Measurements from ENCODE around the gene CA14.
"Not testable (repeated sequence)": the region's sequence is repeated elsewhere in the genome, so short reads cannot be mapped to it uniquely, and the experiment has no call there.

The CA14 gene

DNA sequence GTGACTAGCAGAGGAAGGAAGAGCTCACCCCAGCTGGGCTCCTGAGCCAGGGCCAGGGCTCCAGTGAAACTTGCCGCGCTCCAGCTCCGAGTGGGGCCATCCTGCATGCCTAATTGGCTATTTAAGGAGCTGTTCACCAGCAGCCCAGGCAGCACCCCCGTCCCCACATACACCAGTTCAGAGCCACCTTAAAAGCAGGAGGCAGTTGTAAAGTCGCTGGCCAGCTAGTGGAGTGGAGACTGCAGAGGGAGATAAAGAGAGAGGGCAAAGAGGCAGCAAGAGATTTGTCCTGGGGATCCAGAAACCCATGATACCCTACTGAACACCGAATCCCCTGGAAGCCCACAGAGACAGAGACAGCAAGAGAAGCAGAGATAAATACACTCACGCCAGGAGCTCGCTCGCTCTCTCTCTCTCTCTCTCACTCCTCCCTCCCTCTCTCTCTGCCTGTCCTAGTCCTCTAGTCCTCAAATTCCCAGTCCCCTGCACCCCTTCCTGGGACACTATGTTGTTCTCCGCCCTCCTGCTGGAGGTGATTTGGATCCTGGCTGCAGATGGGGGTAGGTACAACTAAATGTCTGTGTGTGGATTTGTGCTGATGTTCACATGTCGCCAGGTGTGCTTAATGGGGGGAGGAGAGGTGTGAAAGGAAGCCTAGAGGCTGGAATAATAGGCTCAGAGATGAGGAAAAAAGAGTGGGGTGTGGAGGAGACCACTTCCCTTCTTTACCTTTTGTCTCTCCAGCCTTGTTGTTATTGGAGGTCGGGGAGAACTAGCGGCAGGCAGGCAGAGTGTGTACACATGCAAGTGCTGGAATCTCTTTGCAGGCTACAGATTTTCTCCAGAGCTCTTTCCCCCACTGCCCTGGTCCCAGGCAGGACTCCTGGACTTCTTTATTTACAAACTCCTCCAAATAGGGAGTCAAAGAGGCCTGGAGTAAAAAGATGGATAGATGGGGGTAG lies at the start of gene CA14:
Gene CA14 (plus strand): TSS at position 151 of the 962 bp plus-strand sequence. CDS start 355 bp downstream, at position 506.
- peak; percentile 45 for DNase-seq

DNA sequence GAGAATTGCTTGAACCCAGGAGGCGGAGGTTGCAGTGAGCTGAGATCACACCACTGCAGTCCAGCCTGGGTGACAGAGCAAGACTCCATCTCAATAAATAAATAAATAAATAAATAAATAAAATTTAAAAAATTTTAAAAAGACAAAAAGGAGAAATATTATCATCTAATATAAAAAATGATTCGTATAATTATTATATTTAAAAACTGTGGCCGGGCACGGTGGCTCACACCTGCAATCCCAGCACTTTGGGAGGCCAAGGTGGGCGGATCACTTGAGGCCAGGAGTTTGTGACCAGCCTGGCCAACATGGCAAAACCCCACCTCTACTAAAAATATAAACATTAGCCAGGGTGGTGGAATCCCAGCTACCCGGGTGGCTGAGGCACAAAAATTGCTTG lies 49.1 kb upstream of the CA14 start:
- not testable (repeated sequence) for DNase-seq

DNA sequence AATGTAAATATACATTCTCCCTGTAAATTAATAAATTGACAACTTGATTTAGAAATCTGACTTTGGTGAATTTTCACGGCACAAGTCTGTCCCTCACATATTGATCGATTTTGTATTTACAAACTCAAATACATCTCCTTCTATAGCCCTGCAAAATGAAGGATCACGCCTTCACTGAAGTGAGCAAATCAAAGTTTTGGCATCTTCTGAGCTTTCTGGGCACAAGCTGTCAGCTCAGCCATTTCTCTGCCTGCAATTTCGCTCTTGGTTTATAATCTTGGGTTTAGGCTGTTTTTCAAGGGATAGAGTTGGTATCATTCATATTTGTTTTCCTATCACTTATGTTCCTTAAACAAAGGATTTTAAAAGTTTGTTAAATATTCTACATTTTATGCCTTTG lies 47.5 kb upstream of the CA14 start:
- DNase-seq, result no peak

DNA sequence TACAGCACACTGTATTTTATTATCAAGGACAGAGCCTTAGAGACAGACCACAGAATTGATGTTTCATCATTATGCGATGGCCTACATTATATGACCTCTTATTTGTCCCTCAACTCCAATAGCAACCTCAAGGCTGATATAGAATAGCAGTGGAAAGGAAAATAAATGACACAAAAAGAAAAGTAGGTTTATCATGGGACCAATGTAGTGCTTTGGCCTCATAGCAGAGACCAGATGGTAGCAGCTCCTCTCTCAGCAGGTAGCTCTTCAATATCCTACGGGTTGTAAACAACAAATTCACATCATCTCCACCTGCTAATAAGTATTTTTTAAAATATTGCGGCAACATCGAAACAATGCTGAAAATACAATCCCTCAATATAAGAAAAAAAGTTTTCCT lies 46.9 kb upstream of the CA14 start:
- DNase-seq, result no peak

DNA sequence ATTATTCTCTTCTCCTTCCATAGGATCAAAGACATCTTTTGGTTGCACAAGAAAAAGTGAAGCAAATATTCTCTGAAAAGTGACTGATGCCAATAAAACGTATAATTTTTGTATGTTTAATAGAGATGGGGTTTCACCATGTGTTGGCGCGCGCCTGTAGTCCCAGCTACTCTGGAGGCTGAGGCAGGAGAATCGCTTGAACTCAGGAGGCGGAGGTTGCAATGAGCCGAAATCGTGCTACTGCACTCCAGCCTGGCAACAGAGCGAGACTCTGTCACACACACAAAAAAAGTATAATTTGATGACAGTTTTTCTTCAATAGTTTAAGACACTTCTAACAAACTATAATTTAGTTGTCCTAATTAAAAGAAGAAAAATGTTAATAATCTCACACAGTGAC lies 45.5 kb upstream of the CA14 start:
- no peak for DNase-seq

DNA sequence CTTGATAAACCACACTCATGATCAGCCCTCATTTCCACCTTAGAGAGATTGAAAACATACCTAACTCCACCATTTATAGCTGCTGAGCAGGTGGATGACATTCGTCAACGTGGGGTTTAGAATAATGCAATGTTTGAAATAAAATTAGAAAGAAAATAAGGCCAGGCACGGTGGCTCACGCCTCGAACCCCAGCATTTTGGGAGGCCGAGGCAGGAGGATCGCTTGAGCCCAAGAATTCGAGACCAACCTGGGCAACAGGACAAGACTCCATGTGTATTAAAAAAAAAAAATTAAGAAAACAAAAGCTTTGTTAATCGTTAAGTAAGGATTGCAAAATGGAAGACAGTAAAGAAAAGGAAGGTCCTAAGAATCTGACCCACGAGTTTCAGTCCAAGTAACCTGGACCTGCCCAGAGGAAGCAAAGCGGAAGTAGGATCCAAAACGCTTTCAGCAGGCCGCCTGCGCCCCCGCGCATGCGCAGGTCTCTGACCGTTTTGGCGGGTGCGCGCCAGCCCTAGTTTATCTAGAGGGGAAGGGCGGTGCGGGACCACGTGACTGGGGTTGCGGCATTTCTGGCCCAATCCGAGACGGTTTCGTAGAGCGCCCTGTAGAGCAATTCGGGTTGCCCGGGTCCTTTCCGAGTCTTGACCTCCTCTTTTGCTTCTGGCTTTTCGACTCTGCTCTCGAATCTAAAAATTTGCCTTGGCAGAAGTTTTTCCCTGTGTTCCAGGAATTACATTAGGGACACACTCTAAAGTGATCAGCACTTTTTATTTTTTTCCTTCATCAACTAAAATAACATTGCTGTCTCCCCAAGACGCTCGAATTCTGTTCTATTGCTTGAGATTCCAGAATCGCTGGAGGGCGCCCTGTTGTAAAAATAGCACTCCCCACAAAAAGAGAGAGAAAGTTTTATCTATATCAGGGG lies 44.1 kb upstream of the CA14 start:
- peak; percentile 93 for DNase-seq

DNA sequence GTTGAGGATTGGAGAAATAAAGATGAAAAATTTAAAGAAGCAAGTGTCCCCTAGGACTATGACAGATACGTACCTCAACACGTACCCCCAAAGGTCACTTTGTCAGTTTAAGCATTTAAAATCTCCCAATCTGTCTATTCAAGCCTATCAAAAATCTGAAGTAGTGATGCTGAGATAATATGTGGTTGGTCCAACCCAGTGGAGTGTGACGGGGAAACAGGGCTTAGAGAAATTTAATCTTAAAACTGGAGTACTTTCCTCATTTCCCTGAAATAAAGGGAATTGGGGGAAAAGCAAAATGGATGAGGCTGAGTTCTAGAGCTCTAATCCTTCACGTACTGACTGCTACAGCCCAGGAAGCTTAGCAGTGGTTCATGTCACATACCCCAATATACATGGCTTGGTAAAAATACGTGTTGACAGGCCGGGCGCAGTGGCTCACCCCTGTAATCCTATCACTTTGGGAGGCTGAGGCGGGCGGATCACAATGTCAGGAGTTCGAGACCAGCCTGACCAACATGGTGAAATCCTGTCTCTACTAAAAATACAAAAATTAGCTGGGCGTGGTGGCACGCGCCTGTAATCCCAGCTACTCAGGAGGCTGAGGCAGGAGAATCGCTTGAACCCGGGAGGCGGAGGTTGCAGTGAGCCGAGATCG lies 43.3 kb upstream of the CA14 start:
- DNase-seq, result not testable (repeated sequence)

DNA sequence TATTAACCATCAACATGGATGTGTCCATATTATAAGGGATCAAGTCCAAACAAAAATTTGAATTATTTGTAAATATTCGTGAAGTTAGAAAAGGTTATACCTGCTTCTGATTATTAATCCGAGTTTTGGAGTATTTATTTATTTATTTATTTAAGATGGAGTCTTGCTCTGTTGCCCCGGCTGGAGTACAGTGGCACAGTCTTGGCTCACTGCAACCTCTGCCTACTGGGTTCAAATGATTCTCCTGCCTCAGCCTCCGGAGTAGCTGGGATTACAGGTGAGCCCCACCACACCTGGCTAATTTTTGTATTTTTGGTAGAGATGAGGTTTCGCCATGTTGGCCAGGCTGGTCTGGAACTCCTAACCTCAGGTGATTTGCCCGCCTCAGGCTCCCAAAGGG lies 41.7 kb upstream of the CA14 start:
- DNase-seq, result not testable (repeated sequence)

DNA sequence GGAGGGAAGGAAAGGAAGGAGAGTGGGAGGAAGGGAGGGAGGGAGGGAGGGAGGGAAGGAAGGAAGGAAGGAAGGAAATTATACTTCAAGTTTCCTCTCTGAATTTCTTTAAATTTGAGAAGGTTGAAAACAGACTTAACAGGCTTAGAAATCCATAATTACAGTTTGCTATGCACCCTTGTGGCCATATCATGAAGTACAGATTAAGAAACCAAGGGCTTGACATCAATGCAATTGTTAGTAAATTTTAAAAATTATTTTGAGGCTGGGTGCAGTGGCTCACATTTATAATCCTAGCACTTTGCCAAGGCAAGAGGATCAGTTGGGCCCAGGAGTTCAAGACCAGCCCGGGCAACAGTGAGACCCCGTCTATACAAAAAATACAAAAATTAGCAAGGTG lies 36.0 kb upstream of the CA14 start:
- DNase-seq, result no peak

DNA sequence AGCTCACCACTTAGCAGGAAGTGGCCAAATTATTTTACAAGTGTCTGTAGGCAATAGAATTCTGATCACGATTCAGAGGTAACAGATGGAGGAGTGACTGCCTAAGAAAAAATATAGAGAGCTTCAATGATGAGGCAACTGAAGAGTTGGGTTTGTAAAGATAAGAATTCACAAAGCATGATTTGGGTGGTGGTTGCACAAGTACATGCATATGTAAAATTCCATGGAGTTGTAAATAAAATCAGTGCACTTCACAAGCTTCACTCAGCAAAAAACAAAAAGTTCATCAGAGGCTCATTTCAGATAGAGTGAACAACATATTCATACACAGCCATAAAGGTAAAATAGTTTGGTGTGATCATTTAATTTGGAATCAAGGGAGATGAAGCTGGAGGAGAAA lies 32.6 kb upstream of the CA14 start:
- no peak for DNase-seq

DNA sequence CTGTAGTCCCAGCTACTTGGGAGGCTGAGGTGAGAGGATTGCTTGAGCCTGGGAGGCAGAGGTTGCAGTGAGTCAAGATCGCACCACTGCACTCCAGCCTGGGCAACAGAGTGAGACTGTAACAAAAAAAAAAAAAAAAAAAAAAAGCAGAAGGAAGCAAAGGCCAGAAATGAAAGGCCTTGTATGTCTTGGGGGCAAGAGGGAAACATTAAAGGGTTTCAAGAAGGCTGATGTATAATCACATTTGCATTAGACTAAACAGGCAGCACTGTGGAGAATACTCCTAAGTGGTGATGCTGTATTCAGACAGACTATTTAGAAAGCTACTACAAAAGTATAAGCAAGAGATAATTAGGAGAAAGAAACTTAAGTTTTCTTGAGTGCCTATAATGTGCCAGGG lies 32.0 kb upstream of the CA14 start:
- no peak for DNase-seq

DNA sequence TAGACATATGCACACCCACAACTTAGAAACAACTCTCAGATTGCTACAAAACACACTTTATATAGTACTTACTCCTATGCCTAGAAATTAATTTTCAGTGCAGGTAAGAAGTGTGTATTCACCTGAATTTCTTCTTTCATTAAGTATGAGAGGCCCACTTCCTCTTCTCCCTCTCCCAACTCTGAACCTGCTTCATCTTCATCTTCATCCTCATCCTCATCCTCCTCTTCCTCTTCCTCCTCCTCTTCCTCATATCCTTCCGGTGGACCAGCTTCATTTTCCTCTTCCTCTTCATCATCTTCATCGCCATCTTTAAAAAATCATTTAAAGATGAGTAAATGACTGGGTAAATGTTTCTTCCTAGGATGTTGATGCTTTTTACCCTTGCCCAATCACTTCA lies 31.1 kb upstream of the CA14 start:
- DNase-seq, result no peak

DNA sequence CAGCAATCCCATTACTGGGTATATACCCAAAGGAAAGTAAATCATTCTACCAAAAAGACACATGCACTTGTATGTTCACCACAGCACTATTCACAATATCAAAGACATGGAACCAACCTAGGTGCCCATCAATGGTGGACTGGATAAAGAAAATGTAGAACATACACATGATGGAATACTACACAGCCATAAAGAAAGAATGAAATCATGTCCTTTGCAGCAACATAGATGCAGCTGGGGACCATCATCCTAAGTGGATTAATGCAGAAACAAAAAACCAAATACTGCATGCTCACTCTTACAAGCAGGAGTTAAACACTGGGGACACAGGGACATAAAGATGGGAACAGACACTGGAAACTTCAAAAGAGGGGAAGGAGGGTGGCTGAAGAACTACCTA lies 30.3 kb upstream of the CA14 start:
- DNase-seq, result no peak

DNA sequence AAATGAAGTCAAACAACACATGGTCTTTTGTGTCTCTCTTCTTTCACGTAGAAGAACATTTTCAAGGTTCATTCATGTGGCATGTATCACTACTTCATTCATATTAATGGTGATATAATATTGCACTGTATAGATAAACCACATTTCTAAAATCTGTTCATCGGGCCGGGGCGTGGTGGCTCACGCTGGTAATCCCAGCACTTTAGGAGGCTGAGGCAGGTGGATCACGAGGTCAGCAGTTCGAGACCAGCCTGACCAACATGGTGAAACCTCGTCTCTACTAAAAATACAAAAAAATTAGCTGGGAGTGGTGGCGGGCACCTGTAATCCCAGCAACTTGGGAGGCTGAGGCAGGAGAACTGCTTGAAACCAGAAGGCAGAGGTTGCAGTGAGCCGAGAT lies 29.3 kb upstream of the CA14 start:
- not testable (repeated sequence) for DNase-seq

DNA sequence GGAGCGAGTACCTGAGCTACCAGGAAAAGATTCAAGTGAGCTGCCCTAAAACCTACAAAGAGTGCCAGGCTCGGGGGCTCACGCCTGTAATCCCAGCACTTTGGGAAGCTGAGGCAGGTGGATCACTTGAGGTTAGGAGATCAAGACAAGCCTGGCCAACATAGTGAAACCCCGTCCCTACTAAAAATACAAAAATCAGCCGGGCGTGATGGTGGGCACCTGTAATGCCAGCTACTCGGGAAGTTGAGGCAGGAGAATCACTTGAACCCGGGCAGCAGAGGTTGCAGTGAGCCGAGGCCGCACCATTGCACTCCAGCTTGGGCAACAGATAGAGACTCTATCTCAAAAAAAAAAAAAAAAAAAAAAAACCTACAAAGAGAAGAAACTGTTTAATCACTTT lies 24.7 kb upstream of the CA14 start:
- DNase-seq, result not testable (repeated sequence)

DNA sequence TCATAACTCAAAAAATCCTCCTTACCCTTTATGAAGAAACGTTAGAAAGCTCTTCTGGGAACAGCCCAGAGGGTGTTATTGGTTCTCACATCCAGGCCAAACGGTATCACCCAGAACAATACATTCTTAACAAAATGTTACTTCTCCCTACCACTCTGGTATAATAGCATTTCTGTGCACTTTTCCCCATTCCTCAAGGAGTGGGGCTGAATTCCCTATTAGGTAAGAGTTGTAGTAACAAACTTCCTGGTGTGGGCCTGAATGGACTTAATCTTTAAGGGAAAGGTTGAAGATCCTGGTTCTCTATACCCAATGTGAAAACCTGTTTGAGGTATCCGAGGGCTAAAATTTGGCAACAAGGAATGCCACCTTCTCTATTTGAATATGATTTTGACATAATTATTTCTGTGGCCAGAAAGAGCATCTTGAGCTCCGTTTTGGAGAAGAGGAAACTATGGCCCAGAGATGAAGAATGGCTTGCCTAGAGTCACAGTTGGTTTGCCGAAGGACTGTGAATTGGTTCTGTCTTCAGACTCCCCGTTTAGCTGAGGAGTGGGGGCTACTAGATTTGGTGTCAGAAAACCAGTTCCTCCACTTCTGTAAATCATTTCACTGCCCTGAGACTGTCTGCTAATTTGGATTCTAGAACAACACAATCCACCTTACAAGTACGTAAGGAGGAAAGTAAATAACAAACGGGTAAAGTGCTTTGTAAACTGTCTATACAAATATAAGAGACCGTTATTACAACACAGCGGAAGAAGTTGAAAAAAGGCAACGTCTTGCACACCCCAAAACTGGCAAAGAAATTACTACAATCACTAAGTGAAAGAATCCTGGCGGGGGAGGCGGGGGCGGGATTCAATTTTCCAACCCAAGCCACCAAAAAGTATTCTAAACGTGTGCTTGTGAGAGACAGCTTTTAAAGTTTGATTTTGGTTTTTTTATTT lies 23.9 kb upstream of the CA14 start:
- DNase-seq, result peak; percentile 52

DNA sequence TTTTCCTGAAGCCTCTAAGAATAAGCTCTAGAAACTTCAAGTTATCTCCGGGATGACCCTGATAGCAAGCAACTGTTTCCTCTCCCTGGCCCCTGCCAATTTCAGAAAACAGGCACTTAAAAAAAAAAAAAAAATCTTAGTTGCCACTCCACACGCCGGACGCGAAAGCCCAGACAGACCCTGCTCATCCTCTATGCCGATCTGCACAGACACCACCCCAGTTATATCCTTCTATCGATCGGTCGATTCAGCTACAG lies 23.3 kb upstream of the CA14 start:
- DNase-seq, result no peak

DNA sequence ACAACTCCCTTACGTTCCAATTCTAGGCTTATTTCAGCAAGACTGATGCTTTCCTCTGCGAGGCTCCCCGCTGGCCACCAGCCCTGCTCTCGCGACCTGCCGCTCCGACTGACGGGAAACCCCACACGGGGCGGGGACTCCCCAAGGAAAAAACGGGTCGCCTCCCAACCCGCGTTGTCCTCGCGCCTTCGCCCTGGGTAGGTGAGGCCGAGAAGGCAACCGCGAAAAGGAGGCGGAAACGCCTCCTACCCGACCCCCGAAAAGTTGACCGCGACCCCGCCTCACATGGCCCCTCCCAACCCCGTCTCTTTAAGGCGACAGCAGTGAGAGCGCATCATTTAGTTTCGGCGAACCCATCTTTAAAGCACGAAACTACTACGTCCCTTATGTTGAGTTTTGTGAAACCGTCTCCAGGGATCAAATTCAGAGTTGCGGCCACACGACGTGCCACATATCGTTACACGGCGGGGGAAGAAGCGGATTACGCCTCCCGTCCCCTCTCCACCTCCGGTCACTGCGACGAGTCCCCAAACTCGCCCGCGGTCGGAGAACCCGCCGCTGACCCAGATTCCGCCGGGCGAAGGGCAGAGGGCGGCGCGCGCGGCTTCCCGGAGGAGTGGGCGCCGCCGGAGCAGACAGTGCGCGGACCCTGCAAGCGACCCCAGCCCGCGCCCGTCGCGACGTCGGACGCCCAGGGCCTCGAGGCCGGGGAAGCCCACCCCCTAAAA lies 22.8 kb upstream of the CA14 start:
- peak; percentile 87 for DNase-seq

DNA sequence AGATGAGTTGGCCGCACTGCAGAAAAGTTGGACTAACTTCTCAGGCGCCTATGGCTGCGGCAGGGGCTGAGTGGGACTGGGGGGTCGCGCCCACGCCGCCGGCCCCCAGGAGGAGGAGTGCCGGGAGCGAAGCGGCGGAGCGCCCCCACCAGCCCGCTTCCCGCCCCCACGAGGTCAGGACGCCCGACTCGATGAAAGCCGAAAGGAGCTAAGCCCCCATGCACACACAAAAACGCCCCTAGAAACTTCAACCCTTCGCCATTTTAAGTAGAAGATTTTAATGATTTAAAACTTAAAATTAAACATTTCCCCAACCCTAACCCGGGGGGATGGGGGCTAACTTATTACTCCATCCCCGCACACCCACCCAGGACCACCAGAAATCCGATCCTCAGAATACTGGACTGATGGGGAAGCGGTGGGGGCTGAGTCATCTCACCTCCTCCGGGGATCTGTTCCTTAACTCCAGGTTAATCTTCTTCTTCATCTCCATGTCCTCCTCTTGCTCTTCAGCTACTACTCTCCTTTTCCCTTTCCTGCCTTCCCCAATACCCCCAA lies 22.2 kb upstream of the CA14 start:
- no peak for DNase-seq

DNA sequence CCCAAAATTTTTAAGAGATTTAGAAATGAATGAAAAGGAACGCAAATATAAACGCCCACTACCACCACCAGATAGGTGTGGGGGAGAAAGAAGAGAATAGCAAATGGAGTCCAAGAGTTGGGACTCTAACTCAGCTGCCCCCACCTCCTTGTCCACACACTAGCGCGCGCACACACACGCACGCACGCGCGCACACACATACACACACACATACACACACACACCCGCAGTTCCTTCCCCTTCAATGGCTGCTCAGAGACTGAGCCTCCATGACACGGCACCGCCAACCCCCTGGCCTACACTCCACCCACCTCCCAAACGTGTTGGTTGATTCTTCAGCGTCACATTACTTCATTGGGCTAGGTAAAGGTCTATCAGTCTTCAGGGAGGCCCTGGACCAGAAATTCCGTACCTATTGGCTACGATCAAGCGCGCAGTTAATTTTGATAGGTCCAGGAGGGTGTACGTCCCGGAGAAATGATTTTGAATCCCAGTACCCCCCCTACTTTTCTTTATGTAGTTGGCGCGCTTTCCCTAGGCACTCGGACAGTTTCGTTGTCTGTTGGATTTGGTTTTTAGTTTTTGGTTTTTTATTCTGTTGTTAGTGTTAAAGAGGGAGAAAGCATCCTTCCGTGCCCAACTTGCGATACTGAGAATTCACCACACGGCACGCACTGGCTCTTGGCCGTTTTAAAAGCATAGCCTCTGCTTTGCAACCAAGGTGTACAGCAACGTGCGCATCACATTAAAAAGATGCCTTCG lies 21.5 kb upstream of the CA14 start, which contains the start of gene ANP32E:
Gene ANP32E (minus strand): TSS at position 261 of the 762 bp plus-strand sequence. CDS start 326 bp downstream, outside the sequence.
- peak; percentile 100 for DNase-seq

Data from NCI-H526 treated with DMSO at 0.1 percent for 48 hours (cell line).